UCSD-AML1 (cell line): ENCODE data around the gene BLM.

Experiments used
- DNase-seq: peaks from one replicate; lab custom pipeline; 2025; ENCODE audit not compliant: unreplicated experiment; lab: John Stamatoyannopoulos, UW

The BLM gene

GRCh38 chr15:90691369-90691768 lies 25.8 kb upstream of the BLM start:
- DNase-seq, result no peak

- no peak for DNase-seq
Measured at GRCh38 chr15:90691982-90692773, 25.0 kb upstream of the BLM start.

- no peak for DNase-seq
Measured at GRCh38 chr15:90694987-90695386, 22.2 kb upstream of the BLM start.

GRCh38 chr15:90697175-90697574 lies 20.0 kb upstream of the BLM start:
- no peak for DNase-seq

- DNase-seq, result no peak
Measured at GRCh38 chr15:90698629-90699028, 18.5 kb upstream of the BLM start.

GRCh38 chr15:90701048-90701447 lies 16.1 kb upstream of the BLM start:
- no peak for DNase-seq

GRCh38 chr15:90701880-90702630 lies 15.1 kb upstream of the BLM start:
- peak; percentile 61 for DNase-seq

GRCh38 chr15:90703455-90703854 lies 13.7 kb upstream of the BLM start:
- DNase-seq, result no peak

- DNase-seq, result no peak
Measured at GRCh38 chr15:90705212-90705611, 11.9 kb upstream of the BLM start.

- no peak for DNase-seq
Measured at GRCh38 chr15:90706394-90707327, 10.5 kb upstream of the BLM start.

GRCh38 chr15:90707489-90707888 lies 9.7 kb upstream of the BLM start:
- DNase-seq, result no peak

- DNase-seq, result no peak
Measured at GRCh38 chr15:90708516-90708915, 8.6 kb upstream of the BLM start.

GRCh38 chr15:90709278-90709677 lies 7.9 kb upstream of the BLM start:
- no peak for DNase-seq

GRCh38 chr15:90710436-90711027 lies 6.6 kb upstream of the BLM start:
- no peak for DNase-seq

- no peak for DNase-seq
Measured at GRCh38 chr15:90711418-90711824, 5.7 kb upstream of the BLM start.

- no peak for DNase-seq
Measured at GRCh38 chr15:90711842-90712241, 5.3 kb upstream of the BLM start.

- DNase-seq, result no peak
Measured at GRCh38 chr15:90713081-90713480, 4.1 kb upstream of the BLM start.

GRCh38 chr15:90716317-90716975 lies 700 bp upstream of the BLM start:
- no peak for DNase-seq

GRCh38 chr15:90718232-90718631 lies 1.1 kb downstream of the BLM start:
- no peak for DNase-seq

- DNase-seq, result no peak
Measured at GRCh38 chr15:90720131-90720530, 3.0 kb downstream of the BLM start.
